Testis (tissue), 2 donors: ENCODE measurements around the gene SOX6.

Source experiments
- POLR2A ChIP-seq: fragments of 450-650 bp; IDR thresholded peaks from one replicate; pipeline ENCODE4 v1.6.1; 2017; ENCODE audit warnings: antibody characterized with exemption, mild to moderate bottlenecking, moderate library complexity
- TF ChIP-seq, protein P1 (sequence below), 3 experiments: fragments of 450-650 bp in 2 of 3; fragments of 200-600 bp in 1 of 3; sonication (generic) in 1 of 3; IDR thresholded peaks; one replicate each; pipeline ENCODE4 v1.5.1; 2016 to 2019; ENCODE audit warnings: antibody characterized with exemption in 3 of 3, mild to moderate bottlenecking in 2 of 3, moderate library complexity in 1 of 3

DNA sequence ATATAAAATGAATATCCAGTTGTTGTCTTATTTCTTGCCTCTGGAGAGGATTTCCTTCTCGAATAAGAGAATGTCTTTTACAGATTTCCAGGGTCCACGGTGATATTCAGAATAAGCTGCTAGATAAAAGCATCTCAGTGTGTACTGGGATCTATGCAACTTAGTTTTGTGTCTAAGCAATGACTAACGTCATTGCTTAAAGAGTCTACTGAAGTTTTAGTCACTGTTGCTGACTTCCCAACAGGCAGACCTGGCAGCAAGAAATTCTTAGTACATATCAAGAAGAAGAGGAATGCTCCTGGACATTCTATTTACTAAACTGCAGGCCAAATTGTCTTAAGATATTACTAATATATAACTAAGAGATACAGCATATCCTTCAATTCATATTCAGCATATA, 70.3 kb downstream of the SOX6 start:
- TF ChIP-seq, protein P1, sequence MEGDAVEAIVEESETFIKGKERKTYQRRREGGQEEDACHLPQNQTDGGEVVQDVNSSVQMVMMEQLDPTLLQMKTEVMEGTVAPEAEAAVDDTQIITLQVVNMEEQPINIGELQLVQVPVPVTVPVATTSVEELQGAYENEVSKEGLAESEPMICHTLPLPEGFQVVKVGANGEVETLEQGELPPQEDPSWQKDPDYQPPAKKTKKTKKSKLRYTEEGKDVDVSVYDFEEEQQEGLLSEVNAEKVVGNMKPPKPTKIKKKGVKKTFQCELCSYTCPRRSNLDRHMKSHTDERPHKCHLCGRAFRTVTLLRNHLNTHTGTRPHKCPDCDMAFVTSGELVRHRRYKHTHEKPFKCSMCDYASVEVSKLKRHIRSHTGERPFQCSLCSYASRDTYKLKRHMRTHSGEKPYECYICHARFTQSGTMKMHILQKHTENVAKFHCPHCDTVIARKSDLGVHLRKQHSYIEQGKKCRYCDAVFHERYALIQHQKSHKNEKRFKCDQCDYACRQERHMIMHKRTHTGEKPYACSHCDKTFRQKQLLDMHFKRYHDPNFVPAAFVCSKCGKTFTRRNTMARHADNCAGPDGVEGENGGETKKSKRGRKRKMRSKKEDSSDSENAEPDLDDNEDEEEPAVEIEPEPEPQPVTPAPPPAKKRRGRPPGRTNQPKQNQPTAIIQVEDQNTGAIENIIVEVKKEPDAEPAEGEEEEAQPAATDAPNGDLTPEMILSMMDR (IDR thresholded peaks at IDR 0.05) = no peak
- no peak for TF ChIP-seq POLR2A
